H7 (cell line): ENCODE measurements around the gene ACOT12. TPM values are rescaled to one million over a fixed set of nuclear protein-coding genes. Genes with fewer than 3 reads are reported as not detected.
A peak's percentile ranks its signal among the peaks of the same experiment; 100 is the strongest.

Source experiments
- DNase-seq: peaks from one replicate; pipeline ENCODE4 v3.0.0; 2012
- H3K27me3 ChIP-seq: 2 replicates; pipeline ENCODE4 v1.6.0; 2011; ENCODE audit warnings: mild to moderate bottlenecking, low read length; ENCODE audit not compliant: control insufficient read depth, insufficient read depth
- H3K36me3 ChIP-seq: replicated peaks from 2 replicates; pipeline ENCODE4 v1.5.1; 2011; ENCODE audit warnings: low read length; ENCODE audit not compliant: control insufficient read depth, insufficient read depth
- H3K4me3 ChIP-seq: 2 replicates; pipeline ENCODE4 v1.5.1; 2011; ENCODE audit warnings: low read depth, mild to moderate bottlenecking, control low read depth, low read length, moderate library complexity; ENCODE audit not compliant: insufficient read depth
- total RNA-seq: library from RNA; depleted of rRNA; stranded (reverse); fragments of >200 nt; shearing (Covaris generic); gene quantifications from 2 replicates; pipeline ENCODE4 v1.2.3, GENCODE V29; 2014

Gene ACOT12
- total RNA-seq, 1 experiment from 2014 or later, result not detected

- no peak overlapping the region for H3K4me3 ChIP-seq
- no peaks in the 10 kb centered on the region for H3K36me3 ChIP-seq
- DNase-seq, result no peak
- no peaks in the 10 kb centered on the region for H3K27me3 ChIP-seq
Measured at GRCh38 chr5:81370912-81371311, 23.0 kb downstream of the ACOT12 start.

GRCh38 chr5:81365541-81365940 lies 28.4 kb downstream of the ACOT12 start:
- no peaks in the 10 kb centered on the region for H3K27me3 ChIP-seq
- DNase-seq, result no peak
- H3K4me3 ChIP-seq, result no peak overlapping the region
- H3K36me3 ChIP-seq, result no peaks in the 10 kb centered on the region

GRCh38 chr5:81363093-81363871 lies 30.7 kb downstream of the ACOT12 start:
- no peaks in the 10 kb centered on the region for H3K36me3 ChIP-seq
- DNase-seq, result no peak

GRCh38 chr5:81361600-81361999 lies 32.3 kb downstream of the ACOT12 start:
- no peak overlapping the region for H3K4me3 ChIP-seq
- no peaks in the 10 kb centered on the region for H3K36me3 ChIP-seq
- H3K27me3 ChIP-seq, result no peaks in the 10 kb centered on the region
- DNase-seq, result no peak

More at GRCh38 chr5:81363093-81363871, 30.7 kb downstream of the ACOT12 start:
- no peaks in the 10 kb centered on the region for H3K27me3 ChIP-seq
- H3K4me3 ChIP-seq, result no peak overlapping the region

- H3K4me3 ChIP-seq, result no peak overlapping the region
- H3K27me3 ChIP-seq, result no peaks in the 10 kb centered on the region
- no peaks in the 10 kb centered on the region for H3K36me3 ChIP-seq
- DNase-seq, result no peak
Measured at GRCh38 chr5:81360640-81361039, 33.3 kb downstream of the ACOT12 start.

- no peak for DNase-seq
- no peaks in the 10 kb centered on the region for H3K27me3 ChIP-seq
- no peak overlapping the region for H3K4me3 ChIP-seq
- H3K36me3 ChIP-seq, result no peaks in the 10 kb centered on the region
Measured at GRCh38 chr5:81359881-81360280, 34.1 kb downstream of the ACOT12 start.

GRCh38 chr5:81359108-81359507 lies 34.8 kb downstream of the ACOT12 start:
- Histone ChIP-seq H3K4me3 (no peak overlapping the region), H3K27me3 (no peaks in the 10 kb centered on the region), H3K36me3 (no peaks in the 10 kb centered on the region)
- DNase-seq, result peak; percentile 27

- no peak for DNase-seq
- Histone ChIP-seq H3K4me3 (no peak overlapping the region), H3K36me3 (no peaks in the 10 kb centered on the region), H3K27me3 (no peaks in the 10 kb centered on the region)
Measured at GRCh38 chr5:81355291-81356251, 38.4 kb downstream of the ACOT12 start.

- Histone ChIP-seq H3K27me3 (no peaks in the 10 kb centered on the region), H3K36me3 (no peaks in the 10 kb centered on the region), H3K4me3 (no peak overlapping the region)
- DNase-seq, result no peak
Measured at GRCh38 chr5:81354093-81354492, 39.8 kb downstream of the ACOT12 start.

- H3K27me3 ChIP-seq, result no peaks in the 10 kb centered on the region
- no peak for DNase-seq
- no peaks in the 10 kb centered on the region for H3K36me3 ChIP-seq
- no peak overlapping the region for H3K4me3 ChIP-seq
Measured at GRCh38 chr5:81353189-81353588, 40.7 kb downstream of the ACOT12 start.

GRCh38 chr5:81350507-81350906 lies 43.4 kb downstream of the ACOT12 start:
- Histone ChIP-seq H3K27me3 (no peaks in the 10 kb centered on the region), H3K36me3 (no peaks in the 10 kb centered on the region), H3K4me3 (no peak overlapping the region)
- DNase-seq, result no peak

- H3K36me3 ChIP-seq, result no peaks in the 10 kb centered on the region
- no peak overlapping the region for H3K4me3 ChIP-seq
- no peaks in the 10 kb centered on the region for H3K27me3 ChIP-seq
- DNase-seq, result peak; percentile 15
Measured at GRCh38 chr5:81349161-81349560, 44.8 kb downstream of the ACOT12 start.

GRCh38 chr5:81345411-81346003 lies 48.4 kb downstream of the ACOT12 start:
- H3K27me3 ChIP-seq, result no peaks in the 10 kb centered on the region
- H3K36me3 ChIP-seq, result no peaks in the 10 kb centered on the region
- H3K4me3 ChIP-seq, result no peak overlapping the region
- DNase-seq, result no peak

- no peak overlapping the region for H3K4me3 ChIP-seq
- no peak for DNase-seq
- no peaks in the 10 kb centered on the region for H3K36me3 ChIP-seq
- H3K27me3 ChIP-seq, result no peaks in the 10 kb centered on the region
Measured at GRCh38 chr5:81344736-81345135, 49.2 kb downstream of the ACOT12 start.
